MG63 (cell line): ENCODE results near the gene SLC10A1. TPM values are rescaled to one million over a fixed set of nuclear protein-coding genes. Genes with fewer than 3 reads are reported as not detected.
A peak's percentile ranks its signal among the peaks of the same experiment; 100 is the strongest.

Experiments
- DNase-seq: peaks from one replicate; pipeline ENCODE4 v3.0.0-alpha.2; 2020
- H3K27me3 ChIP-seq: fragments of 250-450 bp; sonication (Bioruptor Pico); 2 replicates; pipeline ENCODE4 v1.5.1; 2020; ENCODE audit warnings: mild to moderate bottlenecking, moderate library complexity
- H3K36me3 ChIP-seq: fragments of 250-450 bp; sonication (Bioruptor Pico); 2 replicates; pipeline ENCODE4 v1.5.1; 2020; ENCODE audit warnings: mild to moderate bottlenecking, moderate library complexity
- H3K4me3 ChIP-seq: fragments of 250-450 bp; sonication (Bioruptor Pico); 2 replicates; pipeline ENCODE4 v1.5.1; 2020; ENCODE audit warnings: mild to moderate bottlenecking, moderate library complexity
- H3K9me3 ChIP-seq: fragments of 250-450 bp; sonication (Bioruptor Pico); 2 replicates; pipeline ENCODE4 v1.5.1; 2020; ENCODE audit warnings: mild to moderate bottlenecking, moderate library complexity
- total RNA-seq: library from RNA; depleted of rRNA; stranded (reverse); fragments of >200 nt; shearing (Covaris generic); gene quantifications from 2 replicates; pipeline ENCODE4 v1.2.3, GENCODE V29; 2014; ENCODE audit warnings: low replicate concordance; rRNA removed

SLC10A1 gene
- total RNA-seq, result not detected in 2 replicates

GRCh38 chr14:69796797-69797500 is at the start of gene SLC10A1:
Gene SLC10A1 (minus strand): TSS chr14:69797241. CDS start chr14:69797155, 86 bp downstream.
- H3K4me3 ChIP-seq, result no peak within 1 kb of the TSS
- DNase-seq, result no peak
- no peaks in the 10 kb centered on the region for H3K9me3 ChIP-seq
- no peaks in the 10 kb centered on the region for H3K36me3 ChIP-seq
- no peaks in the 10 kb centered on the region for H3K27me3 ChIP-seq

- no peaks in the 10 kb centered on the region for H3K27me3 ChIP-seq
- peak; percentile 23 for DNase-seq
- H3K4me3 ChIP-seq, result no peak overlapping the region
- H3K9me3 ChIP-seq, result no peaks in the 10 kb centered on the region
- H3K36me3 ChIP-seq, result no peaks in the 10 kb centered on the region
Observed at GRCh38 chr14:69845787-69846186, 48.7 kb upstream of the SLC10A1 start.

GRCh38 chr14:69845050-69845581 is 48.1 kb upstream of the SLC10A1 start:
- Histone ChIP-seq H3K4me3 (no peak overlapping the region), H3K9me3 (no peaks in the 10 kb centered on the region), H3K36me3 (no peaks in the 10 kb centered on the region), H3K27me3 (no peaks in the 10 kb centered on the region)
- DNase-seq, result no peak

- Histone ChIP-seq H3K36me3 (no peaks in the 10 kb centered on the region), H3K9me3 (no peaks in the 10 kb centered on the region), H3K4me3 (no peak overlapping the region), H3K27me3 (no peaks in the 10 kb centered on the region)
- DNase-seq, result no peak
Observed at GRCh38 chr14:69844171-69844570, 47.1 kb upstream of the SLC10A1 start.

- no peak overlapping the region for H3K4me3 ChIP-seq
- no peaks in the 10 kb centered on the region for H3K9me3 ChIP-seq
- H3K36me3 ChIP-seq, result no peaks in the 10 kb centered on the region
- DNase-seq, result no peak
- H3K27me3 ChIP-seq, result no peaks in the 10 kb centered on the region
Observed at GRCh38 chr14:69842686-69843420, 45.8 kb upstream of the SLC10A1 start.

GRCh38 chr14:69841656-69842055 is 44.6 kb upstream of the SLC10A1 start:
- Histone ChIP-seq H3K36me3 (no peaks in the 10 kb centered on the region), H3K27me3 (no peaks in the 10 kb centered on the region), H3K9me3 (no peaks in the 10 kb centered on the region), H3K4me3 (no peak overlapping the region)
- no peak for DNase-seq

- no peaks in the 10 kb centered on the region for H3K36me3 ChIP-seq
- no peak overlapping the region for H3K4me3 ChIP-seq
- H3K9me3 ChIP-seq, result no peaks in the 10 kb centered on the region
- DNase-seq, result no peak
- H3K27me3 ChIP-seq, result no peaks in the 10 kb centered on the region
Observed at GRCh38 chr14:69839661-69840060, 42.6 kb upstream of the SLC10A1 start.

GRCh38 chr14:69838881-69839416 is 41.9 kb upstream of the SLC10A1 start:
- H3K9me3 ChIP-seq, result no peaks in the 10 kb centered on the region
- DNase-seq, result no peak
- H3K4me3 ChIP-seq, result no peak overlapping the region
- H3K27me3 ChIP-seq, result no peaks in the 10 kb centered on the region
- H3K36me3 ChIP-seq, result no peaks in the 10 kb centered on the region

- H3K9me3 ChIP-seq, result peaks cover 3% of the 10 kb centered on the region; the same call in 1 of the 2 replicates
- no peak overlapping the region for H3K4me3 ChIP-seq
- H3K36me3 ChIP-seq, result no peaks in the 10 kb centered on the region
- no peak for DNase-seq
- no peaks in the 10 kb centered on the region for H3K27me3 ChIP-seq
Observed at GRCh38 chr14:69828879-69829278, 31.8 kb upstream of the SLC10A1 start.

- peak; percentile 84 for DNase-seq
- H3K9me3 ChIP-seq, result peaks cover 3% of the 10 kb centered on the region; the same call in 1 of the 2 replicates
- H3K36me3 ChIP-seq, result no peaks in the 10 kb centered on the region
- H3K27me3 ChIP-seq, result no peaks in the 10 kb centered on the region
- no peak overlapping the region for H3K4me3 ChIP-seq
Observed at GRCh38 chr14:69828354-69828753, 31.3 kb upstream of the SLC10A1 start.

GRCh38 chr14:69827560-69827959 is 30.5 kb upstream of the SLC10A1 start:
- DNase-seq, result peak; percentile 61
- no peak overlapping the region for H3K4me3 ChIP-seq
- H3K27me3 ChIP-seq, result no peaks in the 10 kb centered on the region
- no peaks in the 10 kb centered on the region for H3K36me3 ChIP-seq
- peaks cover 3% of the 10 kb centered on the region; the same call in 1 of the 2 replicates for H3K9me3 ChIP-seq

- no peak for DNase-seq
- H3K36me3 ChIP-seq, result no peaks in the 10 kb centered on the region
- no peaks in the 10 kb centered on the region for H3K9me3 ChIP-seq
- H3K27me3 ChIP-seq, result no peaks in the 10 kb centered on the region
- H3K4me3 ChIP-seq, result no peak overlapping the region
Observed at GRCh38 chr14:69822456-69822855, 25.4 kb upstream of the SLC10A1 start.

- DNase-seq, result no peak
Observed at GRCh38 chr14:69820991-69821390, 23.9 kb upstream of the SLC10A1 start.

GRCh38 chr14:69819607-69820006 is 22.6 kb upstream of the SLC10A1 start:
- H3K36me3 ChIP-seq, result no peaks in the 10 kb centered on the region
- H3K4me3 ChIP-seq, result no peak overlapping the region
- no peaks in the 10 kb centered on the region for H3K27me3 ChIP-seq
- no peaks in the 10 kb centered on the region for H3K9me3 ChIP-seq
- no peak for DNase-seq

More at GRCh38 chr14:69820991-69821390, 23.9 kb upstream of the SLC10A1 start:
- Histone ChIP-seq H3K4me3 (no peak overlapping the region), H3K27me3 (no peaks in the 10 kb centered on the region), H3K9me3 (no peaks in the 10 kb centered on the region), H3K36me3 (no peaks in the 10 kb centered on the region)

- peak; percentile 61 for DNase-seq
- Histone ChIP-seq H3K9me3 (no peaks in the 10 kb centered on the region), H3K36me3 (no peaks in the 10 kb centered on the region), H3K27me3 (no peaks in the 10 kb centered on the region), H3K4me3 (no peak overlapping the region)
Observed at GRCh38 chr14:69818758-69819191, 21.7 kb upstream of the SLC10A1 start.

GRCh38 chr14:69816216-69816615 is 19.2 kb upstream of the SLC10A1 start:
- Histone ChIP-seq H3K4me3 (no peak overlapping the region), H3K9me3 (no peaks in the 10 kb centered on the region), H3K36me3 (no peaks in the 10 kb centered on the region), H3K27me3 (no peaks in the 10 kb centered on the region)
- DNase-seq, result no peak

GRCh38 chr14:69815556-69815955 is 18.5 kb upstream of the SLC10A1 start:
- H3K4me3 ChIP-seq, result no peak overlapping the region
- DNase-seq, result no peak
- no peaks in the 10 kb centered on the region for H3K27me3 ChIP-seq
- H3K9me3 ChIP-seq, result no peaks in the 10 kb centered on the region
- no peaks in the 10 kb centered on the region for H3K36me3 ChIP-seq
